PFSK-1 (cell line): ENCODE results near the gene TDRD3.

Experiments
- POLR2AphosphoS5 ChIP-seq: IDR thresholded peaks from 2 replicates; pipeline ENCODE4 v1.6.1; 2012; ENCODE audit warnings: low read depth, mild to moderate bottlenecking, control low read depth, low read length, moderate library complexity
- REST ChIP-seq, 2 experiments: IDR thresholded peaks; 2 replicates each; pipeline versions ENCODE4 v1.6.1 to v1.8.0; 2011 to 2012; ENCODE audit warnings: low read depth in 2 of 2, low read length in 2 of 2, control low read depth in 1 of 2, inconsistent platforms in 1 of 2, mild to moderate bottlenecking in 1 of 2, moderate library complexity in 1 of 2; ENCODE audit not compliant: insufficient read depth in 1 of 2
- SIN3A ChIP-seq: IDR thresholded peaks from 2 replicates; pipeline ENCODE4 v1.6.1; 2012; ENCODE audit warnings: mild to moderate bottlenecking, low read length, moderate library complexity, borderline replicate concordance; ENCODE audit not compliant: insufficient read depth
- TAF1 ChIP-seq: IDR thresholded peaks from 2 replicates; pipeline ENCODE4 v1.6.1; 2012; ENCODE audit warnings: low read length, control low read depth, borderline replicate concordance; ENCODE audit not compliant: insufficient read depth

- TF ChIP-seq SIN3A (no peak), REST (IDR thresholded peaks at IDR 0.05; ENCODE audit: insufficient read depth in 1 of 2, low read depth in 2 of 2, low read length in 2 of 2) (no peak), POLR2AphosphoS5 (no peak), TAF1 (no peak)
These were observed 114.6 kb downstream of the TDRD3 start for GRCh38 chr13:60511637-60512036.
